ENCODE measurements around the gene PADI1.

The PADI1 gene

DNA sequence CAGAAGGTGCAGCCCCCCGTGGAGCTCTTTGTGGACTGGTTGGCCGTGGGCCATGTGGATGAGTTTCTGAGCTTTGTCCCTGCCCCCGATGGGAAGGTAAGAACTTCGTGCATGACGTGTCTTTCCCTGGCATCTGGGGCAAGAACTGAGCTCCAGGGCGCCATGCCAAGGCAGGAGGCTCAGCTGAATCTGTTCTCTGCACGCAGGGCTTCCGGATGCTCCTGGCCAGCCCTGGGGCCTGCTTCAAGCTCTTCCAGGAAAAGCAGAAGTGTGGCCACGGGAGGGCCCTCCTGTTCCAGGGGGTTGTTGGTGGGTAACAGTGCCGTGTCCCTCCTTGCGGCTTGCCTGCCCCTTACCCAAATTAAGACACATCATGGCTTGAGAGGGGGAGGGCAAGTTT lies 71.6 kb downstream of the PADI1 start:
- H3K4me3 ChIP-seq (replicated peaks in 1 of 2; ENCODE audit: low read depth in 2 of 2, low read length in 2 of 2) = no peak overlapping the region
- peak; percentile 60 to 66 for DNase-seq (ENCODE audit: low read depth in 2 of 2)
- TF ChIP-seq CTCF (IDR thresholded peaks at IDR 0.05; ENCODE audit: low read depth, low read length) = no peak

- TF ChIP-seq CTCF (IDR thresholded peaks at IDR 0.05; ENCODE audit: low read depth, low read length) = no peak
- DNase-seq (ENCODE audit: low read depth in 2 of 2) = no peak
- H3K4me3 ChIP-seq (replicated peaks in 1 of 2; ENCODE audit: low read depth in 2 of 2, low read length in 2 of 2) = no peak overlapping the region
Observed at GRCh38 chr1:17277511-17278159, 72.7 kb downstream of the PADI1 start.

GRCh38 chr1:17278996-17279830 lies 74.3 kb downstream of the PADI1 start:
- TF ChIP-seq CTCF (IDR thresholded peaks at IDR 0.05; ENCODE audit: low read depth, low read length) = no peak
- DNase-seq (ENCODE audit: low read depth in 2 of 2) = no peak
- H3K4me3 ChIP-seq (replicated peaks in 1 of 2; ENCODE audit: low read depth in 2 of 2, low read length in 2 of 2) = no peak overlapping the region

DNA sequence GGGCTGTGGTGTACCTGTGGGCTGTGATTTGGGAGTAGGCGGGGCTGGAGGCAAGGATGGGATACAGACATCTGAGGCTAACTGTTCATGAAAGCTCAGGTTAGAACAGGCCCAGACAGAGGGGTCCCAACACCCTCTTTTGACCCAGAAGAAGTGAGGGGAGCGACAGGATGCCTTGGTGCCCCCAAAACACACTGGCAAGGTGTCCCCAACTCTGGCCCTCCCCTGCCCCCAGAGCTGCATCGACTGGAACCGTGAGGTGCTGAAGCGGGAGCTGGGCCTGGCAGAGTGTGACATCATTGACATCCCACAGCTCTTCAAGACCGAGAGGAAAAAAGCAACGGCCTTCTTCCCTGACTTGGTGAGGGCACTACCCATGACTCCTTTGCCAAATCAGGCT lies 75.5 kb downstream of the PADI1 start:
- no peak for DNase-seq (ENCODE audit: low read depth in 2 of 2)
- no peak overlapping the region for H3K4me3 ChIP-seq (replicated peaks in 1 of 2; ENCODE audit: low read depth in 2 of 2, low read length in 2 of 2)
- TF ChIP-seq CTCF (IDR thresholded peaks at IDR 0.05; ENCODE audit: low read depth, low read length) = no peak

DNA sequence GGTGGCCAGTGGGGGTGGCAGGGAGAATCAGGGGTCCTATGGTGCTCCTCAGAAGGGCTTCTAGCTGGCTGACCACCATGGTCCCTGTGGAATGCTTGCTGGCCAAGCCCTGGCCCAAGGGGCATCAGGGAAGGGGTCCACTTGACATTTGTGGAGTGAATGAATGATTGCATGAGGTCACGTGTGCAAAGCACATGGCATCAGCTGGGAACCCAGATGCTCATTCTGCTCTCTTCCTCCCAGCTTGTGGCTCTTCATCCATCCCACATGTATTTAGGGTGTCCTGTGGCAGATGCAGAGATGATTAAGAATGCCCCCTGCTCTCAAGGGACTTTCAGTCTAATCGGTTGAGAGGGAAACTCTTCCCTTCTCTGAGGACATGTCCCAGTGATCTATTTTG lies 76.0 kb downstream of the PADI1 start:
- H3K4me3 ChIP-seq (replicated peaks in 1 of 2; ENCODE audit: low read depth in 2 of 2, low read length in 2 of 2) = no peak overlapping the region
- TF ChIP-seq CTCF (IDR thresholded peaks at IDR 0.05; ENCODE audit: low read depth, low read length) = no peak
- no peak for DNase-seq (ENCODE audit: low read depth in 2 of 2)

DNA sequence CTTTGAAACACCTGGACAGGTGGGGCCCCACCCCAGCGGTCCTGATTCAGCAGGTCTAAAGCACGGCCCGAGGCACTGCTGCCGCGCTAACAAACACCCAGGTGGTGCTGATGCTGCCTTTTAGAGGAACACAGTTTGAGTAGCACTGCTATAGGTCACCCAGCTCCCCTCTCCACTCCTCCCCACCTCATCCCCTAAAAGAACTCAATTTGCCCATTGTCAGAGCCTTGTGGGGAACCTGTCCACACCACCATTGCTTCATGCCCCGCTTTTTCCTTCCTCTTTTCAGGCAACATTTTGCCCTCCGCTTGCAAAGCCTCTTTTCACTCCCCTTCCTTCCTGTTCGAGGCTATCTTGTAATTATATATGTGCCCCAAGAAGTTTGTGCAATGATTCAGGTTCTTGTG lies 76.8 kb downstream of the PADI1 start:
- H3K4me3 ChIP-seq (replicated peaks in 1 of 2; ENCODE audit: low read depth in 2 of 2, low read length in 2 of 2) = no peak overlapping the region
- no peak for TF ChIP-seq CTCF (IDR thresholded peaks at IDR 0.05; ENCODE audit: low read depth, low read length)
- no peak for DNase-seq (ENCODE audit: low read depth in 2 of 2)

All from cardiac fibroblast (primary cell).